ENCODE results near the gene SWAP70.

DNA sequence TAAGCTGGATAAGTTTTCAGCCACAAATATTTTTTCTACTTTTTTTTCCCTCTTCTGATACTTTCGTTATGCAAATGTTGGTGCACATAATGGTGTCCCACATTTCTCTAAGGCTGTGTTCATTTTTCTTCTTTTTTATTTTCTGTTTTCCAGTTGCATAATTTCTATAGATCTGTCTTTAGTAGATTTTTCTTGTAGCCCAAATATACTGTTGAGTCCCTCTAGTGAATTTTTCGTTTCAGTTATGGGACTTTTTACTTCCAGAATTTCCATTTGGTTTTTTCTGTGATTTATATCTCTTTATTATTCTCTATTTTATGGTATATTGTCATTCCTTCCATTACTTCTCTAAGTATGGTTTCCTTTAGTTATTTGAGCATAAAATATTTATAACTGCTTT, 72.0 kb downstream of the SWAP70 start:
- no peak for TF ChIP-seq CTCF (IDR thresholded peaks at IDR 0.05; ENCODE audit: insufficient read depth, low read length, poor library complexity, severe bottlenecking)
- TF ChIP-seq EZH2phosphoT487 (conservative IDR thresholded peaks at IDR 0.05; ENCODE audit: low read length): no peak
